Vagina (tissue), 2 donors: ENCODE data around the gene TSC22D3.
A peak's percentile ranks its signal among the peaks of the same experiment; 100 is the strongest.

Source experiments
- CTCF ChIP-seq, 3 experiments: fragments of 450-650 bp in 2 of 3; fragments of 200-600 bp in 1 of 3; sonication (generic) in 1 of 3; IDR thresholded peaks; one replicate each; pipeline ENCODE4 v1.5.1; 2017 to 2019; ENCODE audit warnings: antibody characterized with exemption in 3 of 3, mild to moderate bottlenecking in 2 of 3, moderate library complexity in 2 of 3
- POLR2A ChIP-seq, 2 donors: fragments of 450-650 bp; IDR thresholded peaks; one replicate each; pipeline ENCODE4 v1.6.1; 2017; ENCODE audit warnings: antibody characterized with exemption in 2 of 2, mild to moderate bottlenecking in 2 of 2, moderate library complexity in 2 of 2
- POLR2AphosphoS5 ChIP-seq, 2 donors: sonication (generic); formaldehyde crosslinking; IDR thresholded peaks; one replicate each; pipeline ENCODE4 v1.9.0; 2017; ENCODE audit warnings: antibody characterized with exemption in 2 of 2, mild to moderate bottlenecking in 2 of 2, low read depth in 1 of 2; ENCODE audit not compliant: insufficient read depth in 1 of 2

- no peak for TF ChIP-seq POLR2A (IDR thresholded peaks at IDR 0.05)
- TF ChIP-seq POLR2AphosphoS5 (IDR thresholded peaks at IDR 0.05; ENCODE audit: insufficient read depth in 1 of 2, low read depth in 1 of 2), result peak in 1 of 2 donors; percentile 62
- TF ChIP-seq CTCF (IDR thresholded peaks at IDR 0.05), result no peak
These were observed 43.6 kb downstream of the TSC22D3 start for GRCh38 chrX:107731831-107732502.
